Measurements from ENCODE around the gene POTEI. TPM values are rescaled to one million over a fixed set of nuclear protein-coding genes. Genes with fewer than 3 reads are reported as not detected.
"Not testable (repeated sequence)": the region's sequence is repeated elsewhere in the genome, so short reads cannot be mapped to it uniquely, and the experiment has no call there.

Gene POTEI
- polyA plus RNA-seq, 2 donors = not detected

DNA sequence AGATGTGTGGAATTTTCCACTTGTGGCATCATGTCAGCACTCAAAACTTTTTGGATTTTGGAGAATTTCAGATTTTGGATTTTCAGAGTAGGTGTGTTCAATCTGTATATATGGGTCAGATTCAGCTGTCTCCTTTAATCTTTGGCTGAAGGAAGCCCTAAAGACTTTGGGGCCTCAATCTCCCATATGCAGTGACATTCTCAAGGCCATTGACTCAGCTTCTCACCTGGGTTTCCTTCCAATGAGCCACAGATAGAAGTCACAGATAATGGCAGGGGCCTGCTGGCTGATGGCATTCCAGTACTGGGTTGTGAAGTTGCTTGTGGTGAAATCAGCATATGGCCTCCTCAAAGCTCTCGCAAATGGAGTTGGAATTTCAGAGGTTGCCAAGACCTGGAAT lies 90.3 kb downstream of the POTEI start:
- not testable (repeated sequence) for H3K9me3 ChIP-seq (ENCODE audit: control insufficient read depth in 2 of 2, insufficient read depth in 1 of 2, low read depth in 1 of 2, low read length in 1 of 2); H3K27ac ChIP-seq (ENCODE audit: low read depth in 2 of 2, low read length in 1 of 2); H3K4me3 ChIP-seq (ENCODE audit: low read depth in 1 of 2, low read length in 2 of 2); H3K4me1 ChIP-seq (ENCODE audit: control insufficient read depth in 2 of 2, insufficient read depth in 2 of 2, low read length in 1 of 2); H3K36me3 ChIP-seq (ENCODE audit: control insufficient read depth in 2 of 2, insufficient read depth in 2 of 2, low read length in 1 of 2); H3K27me3 ChIP-seq (ENCODE audit: control insufficient read depth in 1 of 2, insufficient read depth in 2 of 2, low read length in 2 of 2)
- 93 to 97% methylated on average over 1 of the region's 1 CpG for WGBS, 2 donors

DNA sequence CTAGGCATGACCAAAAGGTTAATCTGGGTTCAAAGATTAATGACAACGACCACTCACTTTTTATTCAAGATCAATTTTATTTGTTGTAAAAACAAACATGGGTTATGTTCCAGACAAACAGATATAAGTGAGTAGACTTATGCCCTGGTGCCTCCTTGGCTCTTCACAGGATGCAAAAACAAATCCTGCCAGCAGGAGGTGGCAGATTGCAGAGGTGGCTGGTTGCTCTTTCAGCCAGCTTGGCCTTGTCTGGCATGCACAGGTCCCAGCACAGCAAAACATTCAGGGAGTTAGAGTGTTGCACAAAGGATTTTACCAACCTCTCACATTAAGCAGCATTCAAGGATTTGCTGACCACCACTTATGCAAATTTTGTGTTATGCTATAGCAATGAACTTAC lies 92.4 kb downstream of the POTEI start:
- not testable (repeated sequence) for H3K4me1 ChIP-seq (ENCODE audit: control insufficient read depth in 2 of 2, insufficient read depth in 2 of 2, low read length in 1 of 2); H3K36me3 ChIP-seq (ENCODE audit: control insufficient read depth in 2 of 2, insufficient read depth in 2 of 2, low read length in 1 of 2); H3K9me3 ChIP-seq (ENCODE audit: control insufficient read depth in 2 of 2, insufficient read depth in 1 of 2, low read depth in 1 of 2, low read length in 1 of 2); H3K27ac ChIP-seq (ENCODE audit: low read depth in 2 of 2, low read length in 1 of 2); H3K27me3 ChIP-seq (ENCODE audit: control insufficient read depth in 1 of 2, insufficient read depth in 2 of 2, low read length in 2 of 2); H3K4me3 ChIP-seq (ENCODE audit: low read depth in 1 of 2, low read length in 2 of 2)
- WGBS, 2 donors = 80 to 82% methylated on average over 1 of the region's 1 CpG

Other genes starting within 250 kb of the POTEI start
- 10 to 100 TPM; 42.7 to 74.4 TPM for gene IMP4, start 166.4 kb downstream of the POTEI start, polyA plus RNA-seq
- gene PTPN18, start 153.3 kb downstream of the POTEI start, polyA plus RNA-seq = 10 to 100 TPM; 20.5 to 32.5 TPM
- not detected for gene CFC1B, start 11.9 kb upstream of the POTEI start, polyA plus RNA-seq
- gene CFC1, start 90.2 kb upstream of the POTEI start, polyA plus RNA-seq = not detected
- gene POTEJ, start 102.1 kb upstream of the POTEI start, polyA plus RNA-seq = not detected
- gene GPR148, start 219.7 kb upstream of the POTEI start, polyA plus RNA-seq = not detected
- not detected for gene AMER3, start 246.2 kb upstream of the POTEI start, polyA plus RNA-seq